BE2C (cell line): ENCODE results near the gene RBM20.
A peak's percentile ranks its signal among the peaks of the same experiment; 100 is the strongest.
"Not testable (repeated sequence)": the region's sequence is repeated elsewhere in the genome, so short reads cannot be mapped to it uniquely, and the experiment has no call there.

Experiments
- DNase-seq: peaks from one replicate; pipeline ENCODE4 v3.0.0-alpha.2; 2020
- H3K27me3 ChIP-seq: fragments of 250-450 bp; sonication (Bioruptor Pico); 2 replicates; pipeline ENCODE4 v1.5.1; 2020; ENCODE audit warnings: mild to moderate bottlenecking
- H3K36me3 ChIP-seq: fragments of 250-450 bp; sonication (Bioruptor Pico); 2 replicates; pipeline ENCODE4 v1.5.1; 2020; ENCODE audit warnings: mild to moderate bottlenecking
- H3K4me1 ChIP-seq: fragments of 250-450 bp; sonication (Bioruptor Pico); 2 replicates; pipeline ENCODE4 v1.5.1; 2020
- H3K4me3 ChIP-seq: 2 replicates; pipeline ENCODE4 v1.5.1; 2011; ENCODE audit warnings: low read depth, low read length
- H3K9me3 ChIP-seq: fragments of 250-450 bp; sonication (Bioruptor Pico); 2 replicates; pipeline ENCODE4 v1.5.1; 2020
- TF ChIP-seq, protein P1 (sequence below): IDR thresholded peaks from 2 replicates; pipeline ENCODE4 v1.5.1; 2012; ENCODE audit warnings: mild to moderate bottlenecking, low read depth, low read length

The RBM20 gene

DNA sequence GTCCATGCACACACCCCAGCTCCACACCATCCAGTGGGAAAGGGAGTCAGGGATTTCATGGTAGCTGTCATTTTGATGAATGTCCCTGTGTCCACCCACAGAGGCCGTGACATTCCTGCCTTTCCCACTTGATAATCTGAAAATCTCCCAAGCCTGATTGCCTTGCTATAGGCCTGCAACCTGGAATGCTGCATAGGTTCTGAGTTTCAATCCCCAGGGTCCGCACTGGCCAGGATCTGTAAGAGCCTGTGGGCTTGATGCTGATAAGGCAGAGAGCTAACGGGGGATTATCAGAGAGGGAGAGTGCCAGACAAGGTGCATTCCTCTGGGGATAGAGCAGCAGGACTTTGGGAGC lies 57.5 kb downstream of the RBM20 start:
- peak overlapping the region; percentile 7 for H3K4me3 ChIP-seq
- DNase-seq, result peak; percentile 69
- no peaks in the 10 kb centered on the region; the same call in 1 of the 2 replicates for H3K36me3 ChIP-seq
- no peaks in the 10 kb centered on the region for H3K9me3 ChIP-seq
- TF ChIP-seq, protein P1, sequence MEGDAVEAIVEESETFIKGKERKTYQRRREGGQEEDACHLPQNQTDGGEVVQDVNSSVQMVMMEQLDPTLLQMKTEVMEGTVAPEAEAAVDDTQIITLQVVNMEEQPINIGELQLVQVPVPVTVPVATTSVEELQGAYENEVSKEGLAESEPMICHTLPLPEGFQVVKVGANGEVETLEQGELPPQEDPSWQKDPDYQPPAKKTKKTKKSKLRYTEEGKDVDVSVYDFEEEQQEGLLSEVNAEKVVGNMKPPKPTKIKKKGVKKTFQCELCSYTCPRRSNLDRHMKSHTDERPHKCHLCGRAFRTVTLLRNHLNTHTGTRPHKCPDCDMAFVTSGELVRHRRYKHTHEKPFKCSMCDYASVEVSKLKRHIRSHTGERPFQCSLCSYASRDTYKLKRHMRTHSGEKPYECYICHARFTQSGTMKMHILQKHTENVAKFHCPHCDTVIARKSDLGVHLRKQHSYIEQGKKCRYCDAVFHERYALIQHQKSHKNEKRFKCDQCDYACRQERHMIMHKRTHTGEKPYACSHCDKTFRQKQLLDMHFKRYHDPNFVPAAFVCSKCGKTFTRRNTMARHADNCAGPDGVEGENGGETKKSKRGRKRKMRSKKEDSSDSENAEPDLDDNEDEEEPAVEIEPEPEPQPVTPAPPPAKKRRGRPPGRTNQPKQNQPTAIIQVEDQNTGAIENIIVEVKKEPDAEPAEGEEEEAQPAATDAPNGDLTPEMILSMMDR, result no peak
- H3K4me1 ChIP-seq, result peaks cover 5% of the 10 kb centered on the region; the same call in 1 of the 2 replicates
- no peaks in the 10 kb centered on the region for H3K27me3 ChIP-seq

DNA sequence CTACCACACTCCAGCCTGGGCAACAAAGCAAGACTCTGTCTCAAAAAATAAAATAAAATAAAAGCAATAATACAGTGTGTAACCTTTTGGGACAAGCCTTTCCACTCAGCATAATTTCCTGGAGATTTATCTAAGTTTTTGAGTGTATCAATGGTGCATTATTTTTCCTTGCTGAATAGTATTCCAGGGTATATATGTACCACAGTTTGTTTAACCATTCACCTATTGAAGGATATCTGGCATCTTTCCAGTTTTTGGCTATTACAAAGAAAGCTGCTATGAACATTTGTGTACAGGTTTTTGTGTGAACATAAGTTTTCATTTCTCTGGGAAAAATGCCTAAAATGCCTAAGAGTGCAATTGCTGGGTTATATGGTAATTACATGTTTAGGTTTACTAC lies 59.9 kb downstream of the RBM20 start:
- Histone ChIP-seq H3K27me3 (no peaks in the 10 kb centered on the region), H3K4me3 (no peak overlapping the region), H3K4me1 (no peaks in the 10 kb centered on the region), H3K9me3 (no peaks in the 10 kb centered on the region), H3K36me3 (no peaks in the 10 kb centered on the region; the same call in 1 of the 2 replicates)
- DNase-seq, result no peak
- TF ChIP-seq, protein P1, result no peak

DNA sequence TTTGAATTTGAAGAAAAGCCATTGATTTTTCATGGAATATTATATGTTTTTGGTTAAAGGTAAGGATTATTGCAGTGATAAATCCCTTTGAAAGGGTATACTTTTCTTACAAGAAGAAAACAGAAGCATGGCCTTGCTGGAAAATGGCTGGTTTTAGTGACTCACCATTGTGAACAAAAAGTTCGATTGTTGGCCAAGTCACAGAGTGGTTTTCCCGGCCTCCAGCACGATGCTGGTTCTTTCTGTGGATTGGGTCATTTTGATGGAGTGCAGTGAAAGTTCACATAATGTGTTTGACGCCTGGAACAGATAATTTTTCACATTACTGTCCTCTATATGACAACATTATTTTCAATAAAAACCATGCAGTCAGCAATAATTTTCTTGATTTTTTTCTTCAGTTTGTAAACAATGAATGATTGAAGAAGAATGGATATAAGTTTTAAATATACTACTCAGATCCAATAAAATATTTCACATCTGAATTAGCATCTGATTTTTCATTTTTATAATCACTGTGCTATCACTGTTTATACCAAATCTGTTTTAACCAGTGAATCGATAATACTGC lies 60.9 kb downstream of the RBM20 start:
- H3K4me3 ChIP-seq, result no peak overlapping the region
- H3K36me3 ChIP-seq, result no peaks in the 10 kb centered on the region; the same call in 1 of the 2 replicates
- H3K4me1 ChIP-seq, result no peaks in the 10 kb centered on the region
- no peak for DNase-seq
- no peaks in the 10 kb centered on the region for H3K9me3 ChIP-seq
- TF ChIP-seq, protein P1, result no peak
- no peaks in the 10 kb centered on the region for H3K27me3 ChIP-seq

DNA sequence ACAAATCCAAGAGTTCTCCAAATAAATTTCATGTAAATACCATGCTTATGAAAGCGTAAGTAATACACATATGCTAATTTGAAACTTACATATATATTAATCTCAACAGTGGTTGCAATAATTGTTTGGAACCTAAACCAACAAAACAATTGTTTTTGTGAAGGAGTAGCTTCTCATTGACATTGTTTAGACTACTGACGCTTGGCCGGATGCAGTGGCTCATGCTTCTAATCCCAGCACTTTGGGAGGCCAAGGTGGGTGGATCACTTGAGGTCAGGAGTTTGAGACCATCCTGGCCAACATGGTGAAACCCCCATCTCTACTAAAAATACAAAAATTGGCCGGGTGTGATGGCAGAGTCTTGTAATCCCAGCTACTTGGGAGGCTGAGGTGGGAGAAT lies 61.5 kb downstream of the RBM20 start:
- H3K36me3 ChIP-seq, H3K4me3 ChIP-seq, DNase-seq, H3K9me3 ChIP-seq, H3K4me1 ChIP-seq, H3K27me3 ChIP-seq: not testable (repeated sequence)

DNA sequence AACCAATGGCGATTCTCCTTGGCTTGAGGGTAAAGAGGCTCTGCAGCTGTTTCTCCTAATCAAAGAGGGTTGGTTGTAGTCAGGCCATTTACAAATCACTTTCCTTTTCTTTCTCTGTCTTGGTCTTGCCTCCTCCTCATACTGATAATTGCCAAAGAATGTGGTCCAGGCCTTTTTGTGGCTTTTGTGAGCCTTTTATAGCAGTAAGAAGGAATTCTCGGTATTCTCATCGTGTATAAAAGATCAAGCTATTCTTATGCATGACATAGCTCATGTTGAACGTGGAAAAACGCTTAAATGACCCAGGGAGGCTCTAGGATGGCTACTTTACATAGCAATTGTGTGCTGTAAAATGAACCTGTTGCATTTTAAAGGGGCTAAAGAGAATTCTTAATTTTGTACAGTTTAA lies 62.6 kb downstream of the RBM20 start:
- Histone ChIP-seq H3K4me1 (no peaks in the 10 kb centered on the region), H3K36me3 (no peaks in the 10 kb centered on the region; the same call in 1 of the 2 replicates), H3K9me3 (no peaks in the 10 kb centered on the region), H3K27me3 (no peaks in the 10 kb centered on the region), H3K4me3 (no peak overlapping the region)
- no peak for DNase-seq
- TF ChIP-seq, protein P1, result no peak

DNA sequence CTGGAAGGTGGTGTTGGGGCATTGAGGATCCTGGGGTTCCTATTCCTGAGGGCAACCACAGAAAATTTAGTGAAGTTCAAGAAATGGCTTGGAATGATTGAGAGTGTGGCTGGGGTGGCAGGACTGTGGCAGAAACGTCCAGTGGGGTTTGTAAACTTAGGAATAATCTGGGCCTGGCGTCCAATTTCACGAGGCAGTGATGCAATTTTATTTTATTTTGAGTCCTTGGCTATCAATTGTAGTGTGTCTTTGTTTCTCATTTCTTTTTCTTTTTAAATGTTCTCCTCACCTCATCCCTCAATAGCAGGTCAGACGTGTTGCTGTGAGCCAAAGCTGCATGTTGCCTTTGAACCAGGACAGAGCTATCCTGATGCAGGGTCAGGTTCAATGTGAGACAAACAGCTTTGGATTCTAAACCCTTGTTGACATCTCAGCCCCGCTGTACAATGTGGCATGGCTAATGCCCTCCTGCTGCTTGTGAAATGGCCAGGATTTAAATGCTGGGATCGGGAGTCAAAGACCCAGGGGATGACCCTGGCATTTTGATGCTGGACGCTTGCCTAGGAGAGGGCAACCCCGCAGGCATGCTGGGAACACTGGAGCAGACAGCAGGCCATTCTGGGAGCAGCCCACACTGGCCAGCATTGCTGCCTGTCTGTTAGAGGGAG lies 64.8 kb downstream of the RBM20 start:
- H3K9me3 ChIP-seq, result no peaks in the 10 kb centered on the region
- H3K36me3 ChIP-seq, result no peaks in the 10 kb centered on the region; the same call in 1 of the 2 replicates
- TF ChIP-seq, protein P1, result no peak
- no peak overlapping the region for H3K4me3 ChIP-seq
- no peak for DNase-seq
- no peaks in the 10 kb centered on the region for H3K27me3 ChIP-seq
- no peaks in the 10 kb centered on the region for H3K4me1 ChIP-seq
